Activated CD4-positive, alpha-beta memory T cell treated with anti-CD3 and anti-CD28 coated beads for 36 hours (primary cell): Measurements from ENCODE around the gene ZNRF3. TPM values are rescaled to one million over a fixed set of nuclear protein-coding genes. Genes with fewer than 3 reads are reported as not detected.

Experiments used
- CTCF ChIA-PET: fragments of 350-600 bp; sonication (Branson Sonifier 250); formaldehyde crosslinking; loops from one replicate; lab custom pipeline; 2021; ENCODE audit warnings: antibody characterized with exemption, inconsistent platforms; lab: Charles Lee
- POLR2A ChIA-PET: fragments of 350-600 bp; sonication (Branson Sonifier 250); formaldehyde crosslinking; loops from one replicate; lab custom pipeline; 2021; ENCODE audit warnings: antibody characterized with exemption; lab: Charles Lee
- DNase-seq: peaks from one replicate; pipeline ENCODE4 v3.0.0-alpha.2; 2020
- H3K27ac Mint-ChIP-seq: one replicate; pipeline ENCODE4 v1.8.0; 2021; ENCODE audit warnings: mixed read lengths
- H3K27me3 Mint-ChIP-seq: one replicate; pipeline ENCODE4 v1.8.0; 2021; ENCODE audit warnings: mixed read lengths
- H3K36me3 Mint-ChIP-seq: one replicate; pipeline ENCODE4 v1.8.0; 2021; ENCODE audit warnings: mixed read lengths
- H3K4me1 Mint-ChIP-seq: one replicate; pipeline ENCODE4 v1.8.0; 2021; ENCODE audit warnings: low read depth, mixed read lengths
- H3K4me3 Mint-ChIP-seq: one replicate; pipeline ENCODE4 v1.8.0; 2021; ENCODE audit warnings: mild to moderate bottlenecking, mixed read lengths
- H3K9me3 Mint-ChIP-seq: one replicate; pipeline ENCODE4 v1.8.0; 2021; ENCODE audit warnings: mixed read lengths
- intact Hi-C: fragments of 100-400 bp; cut with micrococcal nuclease; formaldehyde crosslinking; loops from one replicate; pipeline ENCODE4 v1.15.1; 2023
- total RNA-seq, 2 experiments: library from RNA; stranded (reverse); gene quantifications; one replicate each; pipeline ENCODE4 v1.2.3, GENCODE V29; 2021

Gene ZNRF3
- total RNA-seq, 2 experiments from 2014 or later: 1.3 to 1.5 TPM

DNA sequence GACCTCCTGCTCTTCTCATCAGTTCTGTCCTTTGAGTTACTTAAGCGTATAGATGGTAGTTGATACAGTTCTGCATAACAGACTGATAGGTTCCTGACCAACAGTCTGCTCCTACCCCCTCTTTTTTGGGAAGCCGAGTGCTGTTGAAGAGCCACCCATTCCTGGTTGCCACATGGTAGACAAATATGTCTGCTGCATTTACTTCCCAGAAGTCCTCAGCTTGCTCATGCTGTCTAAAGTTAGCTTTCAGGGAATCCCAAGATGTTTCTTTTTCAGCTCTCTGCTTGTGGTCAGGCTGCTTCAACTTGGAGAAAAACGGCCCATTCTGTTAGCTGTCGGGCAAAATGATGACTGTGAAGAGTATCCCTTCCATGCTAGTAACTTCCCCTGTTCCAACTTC is 129.6 kb downstream of the ZNRF3 start:
- DNase-seq: no peak
- ChIA-PET CTCF (interaction anchor here (2.1 kb wide), 1 partner anchor 157 kb away, joined by 7 read pairs; no protein-coding TSS in a partner anchor), POLR2A (no interaction called here)
- intact Hi-C loops: no loop called here
- H3K27me3 Mint-ChIP-seq: no peaks in the 10 kb centered on the region
- no peak overlapping the region for H3K4me3 Mint-ChIP-seq
- no peak overlapping the region for H3K27ac Mint-ChIP-seq
- peaks cover 7% of the 10 kb centered on the region for H3K4me1 Mint-ChIP-seq
- no peaks in the 10 kb centered on the region for H3K9me3 Mint-ChIP-seq
- no peaks in the 10 kb centered on the region for H3K36me3 Mint-ChIP-seq

GRCh38 chr22:29014293-29014692 is 130.9 kb downstream of the ZNRF3 start:
- H3K27ac Mint-ChIP-seq: no peak overlapping the region
- no peaks in the 10 kb centered on the region for H3K27me3 Mint-ChIP-seq
- POLR2A ChIA-PET: no interaction called here
- no peak for DNase-seq
- intact Hi-C loops: no loop called here
- H3K36me3 Mint-ChIP-seq: no peaks in the 10 kb centered on the region
- H3K4me1 Mint-ChIP-seq: peaks cover 7% of the 10 kb centered on the region
- no peak overlapping the region for H3K4me3 Mint-ChIP-seq
- peaks cover 3% of the 10 kb centered on the region for H3K9me3 Mint-ChIP-seq
- CTCF ChIA-PET: interaction anchor here (1.1 to 2.1 kb wide), 2 partner anchors 26 to 158 kb away, joined by 5 to 7 read pairs; no protein-coding TSS in a partner anchor

DNA sequence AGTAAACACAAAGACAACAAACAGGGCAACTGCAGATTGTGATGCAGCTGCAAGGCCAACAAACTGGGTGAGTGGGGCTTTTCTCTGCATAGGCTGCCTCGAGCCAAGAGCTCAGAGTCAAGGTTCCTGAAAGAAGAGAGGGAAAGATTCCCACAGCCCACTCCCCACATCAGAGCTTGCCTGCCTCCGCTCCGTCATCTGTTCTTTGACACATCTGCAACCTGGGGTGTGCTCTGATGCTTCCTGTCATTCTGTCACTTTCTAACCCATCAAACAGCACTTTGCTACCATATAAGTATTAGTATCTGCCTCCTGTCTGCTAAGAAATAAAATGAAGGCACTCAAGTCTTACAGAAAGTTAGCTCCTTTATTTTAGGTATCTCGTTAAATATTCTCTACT is 131.4 kb downstream of the ZNRF3 start:
- H3K36me3 Mint-ChIP-seq: no peaks in the 10 kb centered on the region
- POLR2A ChIA-PET: no interaction called here
- H3K4me1 Mint-ChIP-seq: peaks cover 7% of the 10 kb centered on the region
- CTCF ChIA-PET: interaction anchor here (1.1 kb wide), 1 partner anchor 26 kb away, joined by 5 read pairs; no protein-coding TSS in a partner anchor
- H3K9me3 Mint-ChIP-seq: peaks cover 3% of the 10 kb centered on the region
- H3K27me3 Mint-ChIP-seq: no peaks in the 10 kb centered on the region
- no peak for DNase-seq
- no peak overlapping the region for H3K4me3 Mint-ChIP-seq
- intact Hi-C loops: no loop called here
- no peak overlapping the region for H3K27ac Mint-ChIP-seq

GRCh38 chr22:29016067-29016938 is 132.9 kb downstream of the ZNRF3 start:
- intact Hi-C loops: no loop called here
- Mint-ChIP-seq H3K27ac (no peak overlapping the region), H3K36me3 (no peaks in the 10 kb centered on the region), H3K9me3 (peaks cover 3% of the 10 kb centered on the region), H3K4me1 (peaks cover 7% of the 10 kb centered on the region), H3K27me3 (no peaks in the 10 kb centered on the region), H3K4me3 (no peak overlapping the region)
- POLR2A ChIA-PET: no interaction called here
- CTCF ChIA-PET: interaction anchor here (0.7 to 1.4 kb wide), 2 partner anchors 19 to 161 kb away, joined by 3 read pairs; no protein-coding TSS in a partner anchor
- DNase-seq: no peak

GRCh38 chr22:29018293-29019189 is 135.2 kb downstream of the ZNRF3 start:
- DNase-seq: no peak
- peaks cover 3% of the 10 kb centered on the region for H3K9me3 Mint-ChIP-seq
- ChIA-PET CTCF (interaction anchor here (1.0 to 1.8 kb wide), 3 partner anchors 21 to 163 kb away, joined by 3 to 10 read pairs (median 3); no protein-coding TSS in a partner anchor), POLR2A (no interaction called here)
- H3K36me3 Mint-ChIP-seq: no peaks in the 10 kb centered on the region
- peaks cover 7% of the 10 kb centered on the region for H3K4me1 Mint-ChIP-seq
- H3K27me3 Mint-ChIP-seq: no peaks in the 10 kb centered on the region
- H3K4me3 Mint-ChIP-seq: no peak overlapping the region
- no peak overlapping the region for H3K27ac Mint-ChIP-seq
- intact Hi-C loops: no loop called here

DNA sequence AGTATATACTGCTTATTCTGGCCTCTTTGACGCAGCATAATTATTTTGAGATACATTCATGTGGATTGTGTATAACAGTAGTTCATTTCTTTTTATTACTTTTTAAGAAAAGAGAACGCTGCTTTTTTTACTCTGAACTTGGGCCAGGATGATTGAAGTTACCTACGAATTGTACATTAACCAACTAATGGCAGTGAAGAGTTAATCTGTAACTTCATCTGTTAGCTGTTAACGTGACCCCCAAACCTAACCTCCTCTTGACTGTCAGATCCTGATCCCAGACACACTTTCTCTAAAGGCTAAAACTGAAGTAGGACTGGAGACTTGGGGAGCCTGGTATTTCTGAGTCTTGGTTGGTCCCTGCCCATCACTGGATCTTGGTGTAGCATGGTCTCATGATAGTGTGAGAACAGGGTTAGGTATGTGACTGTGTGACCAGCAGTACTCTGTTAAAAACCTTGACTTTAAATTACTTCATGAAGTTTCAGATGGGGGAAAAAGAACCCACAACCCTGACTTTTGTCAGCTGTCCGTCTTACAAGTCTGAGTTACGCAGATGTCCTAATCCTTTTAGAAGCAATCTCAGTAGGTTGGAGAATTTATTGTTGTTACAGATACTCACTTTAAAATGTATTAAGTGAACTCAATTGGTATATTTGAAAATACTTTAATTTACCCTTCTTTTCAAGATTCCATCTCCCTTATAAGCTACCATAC is 138.9 kb downstream of the ZNRF3 start:
- intact Hi-C loops: no loop called here
- peaks cover 3% of the 10 kb centered on the region for H3K9me3 Mint-ChIP-seq
- no peak overlapping the region for H3K4me3 Mint-ChIP-seq
- H3K4me1 Mint-ChIP-seq: no peaks in the 10 kb centered on the region
- H3K27ac Mint-ChIP-seq: no peak overlapping the region
- ChIA-PET POLR2A (no interaction called here), CTCF (no interaction called here)
- no peak for DNase-seq
- no peaks in the 10 kb centered on the region for H3K36me3 Mint-ChIP-seq
- no peaks in the 10 kb centered on the region for H3K27me3 Mint-ChIP-seq

DNA sequence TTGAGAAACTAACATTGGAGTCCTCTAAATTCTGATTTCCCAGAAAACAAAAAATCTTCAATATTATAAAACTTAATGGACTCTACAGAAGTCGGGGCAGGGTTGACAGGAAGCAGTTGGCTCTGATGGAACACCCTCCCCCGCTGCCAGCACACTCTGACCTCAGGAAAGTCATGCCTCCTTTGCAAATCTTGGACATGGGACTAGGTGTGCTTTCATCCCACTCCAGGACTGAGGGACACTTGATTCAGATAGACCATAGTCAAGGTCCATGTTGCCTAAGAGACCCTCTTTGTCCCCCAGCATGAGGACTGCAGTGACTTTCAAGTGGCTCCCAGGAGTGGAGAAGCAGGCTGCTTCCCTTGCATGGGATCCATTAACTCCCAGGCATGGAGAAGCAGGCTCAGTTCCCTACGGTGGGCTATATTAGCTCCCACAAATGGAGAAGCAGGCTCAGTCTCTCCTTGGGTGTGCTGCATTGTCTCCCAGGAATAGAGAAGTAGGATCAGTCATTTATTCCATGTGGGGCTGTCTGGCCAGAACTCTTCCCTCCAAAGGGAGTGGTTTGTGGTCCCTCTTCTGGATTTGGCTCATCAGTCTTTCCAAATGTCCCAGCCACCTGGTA is 139.9 kb downstream of the ZNRF3 start:
- intact Hi-C loops: no loop called here
- DNase-seq: no peak
- no peaks in the 10 kb centered on the region for H3K4me1 Mint-ChIP-seq
- H3K36me3 Mint-ChIP-seq: no peaks in the 10 kb centered on the region
- no peak overlapping the region for H3K4me3 Mint-ChIP-seq
- peaks cover 3% of the 10 kb centered on the region for H3K27me3 Mint-ChIP-seq
- ChIA-PET POLR2A (no interaction called here), CTCF (no interaction called here)
- H3K9me3 Mint-ChIP-seq: peaks cover 3% of the 10 kb centered on the region
- H3K27ac Mint-ChIP-seq: no peak overlapping the region

DNA sequence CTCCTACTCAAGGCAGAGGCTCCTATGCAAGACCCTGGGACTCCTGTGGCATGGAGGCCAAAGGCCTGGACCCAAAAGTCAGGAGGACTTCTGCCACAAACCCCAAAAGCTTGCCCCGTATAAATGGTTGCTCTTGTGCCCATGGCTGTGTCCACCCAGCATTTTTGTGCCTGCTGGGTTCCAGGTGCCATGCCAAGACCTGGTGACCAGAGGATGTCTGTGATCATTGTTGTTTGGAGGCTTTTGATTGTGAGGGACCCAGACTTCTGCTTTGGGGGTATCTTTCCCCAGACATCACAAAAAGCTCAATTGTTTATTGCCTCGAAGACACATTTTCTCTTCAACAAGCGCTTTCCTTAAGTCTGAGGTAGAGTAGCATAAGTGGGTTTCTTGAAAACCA is 143.2 kb downstream of the ZNRF3 start:
- H3K4me3 Mint-ChIP-seq: no peak overlapping the region
- no peaks in the 10 kb centered on the region for H3K36me3 Mint-ChIP-seq
- intact Hi-C loops: no loop called here
- no peaks in the 10 kb centered on the region for H3K9me3 Mint-ChIP-seq
- H3K27me3 Mint-ChIP-seq: peaks cover 28% of the 10 kb centered on the region
- DNase-seq: no peak
- CTCF ChIA-PET: no interaction called here
- H3K27ac Mint-ChIP-seq: no peak overlapping the region
- POLR2A ChIA-PET: no interaction called here
- peaks cover 8% of the 10 kb centered on the region for H3K4me1 Mint-ChIP-seq

GRCh38 chr22:29028468-29028867 is 145.1 kb downstream of the ZNRF3 start:
- H3K4me1 Mint-ChIP-seq: peaks cover 8% of the 10 kb centered on the region
- intact Hi-C loops: no loop called here
- CTCF ChIA-PET: interaction anchor here (1.0 to 3.7 kb wide), 2 partner anchors 12 to 173 kb away, joined by 3 to 16 read pairs; no protein-coding TSS in a partner anchor
- H3K27ac Mint-ChIP-seq: no peak overlapping the region
- no peaks in the 10 kb centered on the region for H3K9me3 Mint-ChIP-seq
- DNase-seq: no peak
- no peaks in the 10 kb centered on the region for H3K36me3 Mint-ChIP-seq
- peaks cover 33% of the 10 kb centered on the region for H3K27me3 Mint-ChIP-seq
- no peak overlapping the region for H3K4me3 Mint-ChIP-seq
- POLR2A ChIA-PET: interaction anchor here (0.6 kb wide), 1 partner anchor 119 kb away, joined by 3 read pairs; no protein-coding TSS in a partner anchor

DNA sequence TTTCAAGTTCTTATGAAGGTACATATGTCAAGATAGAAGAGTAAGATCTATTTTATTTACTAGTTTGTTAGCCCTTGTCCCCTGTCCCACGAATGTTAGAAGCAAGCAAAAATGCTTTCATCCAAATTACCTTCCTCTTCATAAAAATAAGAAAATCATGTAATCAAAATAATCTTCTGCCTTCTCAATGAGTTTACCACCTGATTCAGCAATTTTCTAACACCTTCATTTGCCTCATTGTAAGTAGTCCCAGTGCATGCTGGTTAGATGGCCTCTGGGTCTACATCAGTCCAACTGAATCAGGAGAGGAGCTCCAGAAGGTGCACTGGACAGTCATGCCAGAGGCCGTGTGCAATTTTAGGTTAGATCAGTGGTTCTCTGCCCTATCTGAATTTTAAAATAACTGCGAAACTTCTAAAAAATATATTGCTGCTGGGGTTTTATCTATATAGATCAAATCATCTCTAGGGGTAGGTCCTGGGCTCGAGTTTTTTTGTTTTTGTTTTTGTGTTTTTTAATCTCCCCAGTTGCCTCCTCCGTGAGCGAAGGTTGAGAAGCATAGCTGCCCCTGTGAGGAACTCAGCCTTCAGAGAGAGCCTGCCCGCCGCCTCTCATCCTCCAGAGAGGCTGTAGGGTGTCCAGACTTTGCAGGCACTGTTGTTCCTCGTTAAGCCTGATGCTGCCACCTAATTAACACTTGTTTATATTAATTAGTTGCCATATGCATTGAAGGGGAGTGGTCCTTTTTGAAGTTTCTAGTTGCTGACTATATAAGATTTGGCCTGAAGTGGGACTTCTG is 146.0 kb downstream of the ZNRF3 start:
- Mint-ChIP-seq H3K27ac (no peak overlapping the region), H3K36me3 (no peaks in the 10 kb centered on the region), H3K4me3 (no peak overlapping the region), H3K27me3 (peaks cover 33% of the 10 kb centered on the region), H3K9me3 (no peaks in the 10 kb centered on the region), H3K4me1 (peaks cover 8% of the 10 kb centered on the region)
- DNase-seq: no peak
- POLR2A ChIA-PET: no interaction called here
- CTCF ChIA-PET: interaction anchor here (3.7 kb wide), 1 partner anchor 11 kb away, joined by 16 read pairs; no protein-coding TSS in a partner anchor
- intact Hi-C loops: no loop called here
